B cell (primary cell): ENCODE results near the gene CCDC38. TPM values are rescaled to one million over a fixed set of nuclear protein-coding genes. Genes with fewer than 3 reads are reported as not detected.

ENCODE experiments used
- ATAC-seq: fragments of 200-7000 bp; cut with Tn5 transposase; one replicate; pipeline ENCODE4 v1.10.0; 2021; ENCODE audit warnings: low read depth, mild to moderate bottlenecking, moderate number of reproducible peaks, moderate library complexity
- CTCF ChIA-PET: fragments of 350-600 bp; sonication (Branson Sonifier 250); formaldehyde crosslinking; loops from one replicate; lab custom pipeline; 2021; ENCODE audit warnings: antibody characterized with exemption, inconsistent platforms; lab: Charles Lee
- POLR2A ChIA-PET: fragments of 350-600 bp; sonication (Branson Sonifier 250); formaldehyde crosslinking; loops from one replicate; lab custom pipeline; 2021; ENCODE audit warnings: antibody characterized with exemption; lab: Charles Lee
- DNase-seq: peaks from one replicate; pipeline ENCODE4 v3.0.0; 2013
- H2AFZ ChIP-seq: 2 replicates; pipeline ENCODE4 v1.6.1; 2012; ENCODE audit warnings: mild to moderate bottlenecking, low read depth, low read length; ENCODE audit not compliant: insufficient read depth, poor library complexity, severe bottlenecking
- H3K27ac ChIP-seq, 2 donors: 1 replicate in 1 of 2; 2 replicates in 1 of 2; pipeline ENCODE4 v1.5.1; 2012 to 2013; ENCODE audit warnings: low read length in 2 of 2, mild to moderate bottlenecking in 2 of 2, moderate library complexity in 1 of 2
- H3K27me3 ChIP-seq, 4 experiments: fragments of 200-600 bp in 1 of 4; sonication (generic) in 1 of 4; replicated peaks in 1 of 4; 1 replicate in 2 of 4; 2 replicates in 2 of 4; pipeline versions ENCODE4 v1.6.1 to v1.7.0; 2013 to 2016; ENCODE audit warnings: low read length in 3 of 4, mild to moderate bottlenecking in 2 of 4, mixed read lengths in 1 of 4, moderate library complexity in 1 of 4; ENCODE audit not compliant: insufficient read depth in 4 of 4, control insufficient read depth in 3 of 4; ENCODE audit errors: control extremely low read depth in 1 of 4
- H3K36me3 ChIP-seq, 2 experiments: replicated peaks in 1 of 2; 1 replicate in 1 of 2; 2 replicates in 1 of 2; pipeline versions ENCODE4 v1.6.1 to v1.7.1; 2013; ENCODE audit warnings: low read length in 1 of 2; ENCODE audit not compliant: insufficient read depth in 2 of 2, control insufficient read depth in 1 of 2; ENCODE audit errors: control extremely low read depth in 1 of 2, extremely low read depth in 1 of 2
- H3K4me1 ChIP-seq, 2 donors: fragments of 200-600 bp in 1 of 2; sonication (generic) in 1 of 2; 1 replicate in 1 of 2; 2 replicates in 1 of 2; pipeline versions ENCODE4 v1.5.1 to v1.6.1; 2013 to 2017; ENCODE audit warnings: low read length in 2 of 2; ENCODE audit not compliant: control insufficient read depth in 2 of 2, insufficient read depth in 2 of 2
- H3K4me2 ChIP-seq: replicated peaks from 2 replicates; pipeline ENCODE3; 2012; ENCODE audit warnings: mild to moderate bottlenecking, low read depth, low read length; ENCODE audit not compliant: poor library complexity, severe bottlenecking
- H3K4me3 ChIP-seq, 5 experiments: fragments of 200-600 bp in 1 of 5; sonication (generic) in 1 of 5; 1 replicate in 3 of 5; 2 replicates in 2 of 5; pipeline versions ENCODE4 v1.5.1 to v1.7.0; 2011 to 2016; ENCODE audit warnings: low read length in 4 of 5, mild to moderate bottlenecking in 4 of 5, low read depth in 2 of 5, control low read depth in 1 of 5, moderate library complexity in 1 of 5; ENCODE audit not compliant: insufficient read depth in 1 of 5; ENCODE audit errors: control extremely low read depth in 1 of 5, extremely low read depth in 1 of 5
- H3K79me2 ChIP-seq: fragments of 200-600 bp; sonication (generic); one replicate; pipeline ENCODE4 v1.6.0; 2016; ENCODE audit warnings: low read length; ENCODE audit not compliant: control insufficient read depth, insufficient read depth
- H3K9ac ChIP-seq: fragments of 200-600 bp; sonication (generic); 2 replicates; pipeline ENCODE4 v1.6.1; 2017; ENCODE audit warnings: mild to moderate bottlenecking, low read length, moderate library complexity
- H3K9me3 ChIP-seq, 3 donors: one replicate each; pipeline versions ENCODE4 v1.6.1 to v1.7.1; 2013; ENCODE audit warnings: low read length in 2 of 3; ENCODE audit not compliant: control insufficient read depth in 2 of 3, insufficient read depth in 1 of 3; ENCODE audit errors: control extremely low read depth in 1 of 3
- H4K20me1 ChIP-seq: 2 replicates; pipeline ENCODE4 v1.6.0; 2012; ENCODE audit warnings: mild to moderate bottlenecking, low read length; ENCODE audit not compliant: insufficient read depth, control insufficient read depth, poor library complexity, severe bottlenecking
- H3K27ac Mint-ChIP-seq: one replicate; pipeline ENCODE4 v1.8.0; 2021; ENCODE audit warnings: mixed read lengths
- H3K27me3 Mint-ChIP-seq: one replicate; pipeline ENCODE4 v1.8.0; 2021; ENCODE audit warnings: mixed read lengths
- H3K4me1 Mint-ChIP-seq: one replicate; pipeline ENCODE4 v1.8.0; 2021; ENCODE audit warnings: mixed read lengths
- H3K4me3 Mint-ChIP-seq: one replicate; pipeline ENCODE4 v1.8.0; 2021; ENCODE audit warnings: mixed read lengths
- H3K9me3 Mint-ChIP-seq: one replicate; pipeline ENCODE4 v1.8.0; 2022; ENCODE audit warnings: mixed read lengths; ENCODE audit not compliant: insufficient read depth
- CTCF ChIP-seq: fragments of 200-600 bp; IDR thresholded peaks from one replicate; pipeline ENCODE4 v1.8.0; 2022; ENCODE audit warnings: antibody characterized with exemption, mild to moderate bottlenecking
- EZH2 ChIP-seq: IDR thresholded peaks from 2 replicates; pipeline ENCODE4 v1.6.1; 2012; ENCODE audit warnings: borderline replicate concordance, low read depth, mild to moderate bottlenecking, moderate library complexity, low read length; ENCODE audit not compliant: insufficient read depth, poor library complexity, severe bottlenecking
- WGBS: methylation state at CpG from one replicate; pipeline ENCODE4 v1.1.5; 2013; ENCODE audit warnings: missing lambda C conversion rate; ENCODE audit not compliant: insufficient coverage; 5-methylcytosine and 5-hydroxymethylcytosine counted together
- intact Hi-C: fragments of 100-400 bp; cut with micrococcal nuclease; formaldehyde crosslinking; loops from one replicate; pipeline ENCODE4 v1.10.0; 2022
- polyA plus RNA-seq: library from polyadenylated mRNA; depleted of rRNA; stranded (reverse); fragments of >200 nt; gene quantifications from 2 replicates; pipeline ENCODE4 v1.2.3, GENCODE V29; 2012
- total RNA-seq, 2 donors: library from RNA; stranded (reverse); fragments of 120-200 nt in 1 of 2; gene quantifications; 1 replicate in 1 of 2; 2 replicates in 1 of 2; pipeline versions ENCODE4 v1.2.3 to v1.2.4, GENCODE V29; 2013 to 2022

The CCDC38 gene
- total and polyA plus RNA-seq, 2 donors (not counting 1 experiment from before 2014, with no cell fraction given) = 1.3 TPM; not detected in 1

- peaks cover 38% of the 10 kb centered on the region for H3K27me3 Mint-ChIP-seq
- peaks cover 0 to 1% (median 0%) of the 10 kb centered on the region in 3 donors for H3K9me3 ChIP-seq
- H3K4me3 Mint-ChIP-seq = no peak overlapping the region
- H3K27me3 ChIP-seq = peaks cover 0 to 5% (median 2%) of the 10 kb centered on the region in 4 experiments
- H3K9ac ChIP-seq = no peak overlapping the region
- POLR2A ChIA-PET = no interaction called here
- DNase-seq (no peak), ATAC-seq (no peak)
- no peaks in the 10 kb centered on the region for H4K20me1 ChIP-seq
- TF ChIP-seq EZH2 (no peak), CTCF (no peak)
- no peaks in the 10 kb centered on the region for H3K9me3 Mint-ChIP-seq
- no peaks in the 10 kb centered on the region for H3K4me1 ChIP-seq
- no peak overlapping the region for H3K4me3 ChIP-seq
- no peaks in the 10 kb centered on the region for H3K79me2 ChIP-seq
- H3K27ac ChIP-seq = no peak overlapping the region
- intact Hi-C loops = no loop called here
- no peak overlapping the region for H3K27ac Mint-ChIP-seq
- H2AFZ ChIP-seq = no peak overlapping the region
- H3K4me1 Mint-ChIP-seq = no peaks in the 10 kb centered on the region
- H3K36me3 ChIP-seq = no peaks in the 10 kb centered on the region
- no peak overlapping the region for H3K4me2 ChIP-seq
- CTCF ChIA-PET = no interaction called here
Observed at GRCh38 chr12:95829395-95829794, 113.0 kb downstream of the CCDC38 start.

- Histone ChIP-seq H3K27me3 (peaks cover 0 to 9% (median 2%) of the 10 kb centered on the region in 4 experiments), H2AFZ (no peak overlapping the region), H3K9ac (no peak overlapping the region), H3K79me2 (no peaks in the 10 kb centered on the region), H3K4me1 (no peaks in the 10 kb centered on the region), H3K9me3 (no peaks in the 10 kb centered on the region), H3K36me3 (no peaks in the 10 kb centered on the region), H3K27ac (no peak overlapping the region), H4K20me1 (no peaks in the 10 kb centered on the region), H3K4me2 (no peak overlapping the region), H3K4me3 (no peak overlapping the region)
- intact Hi-C loops = no loop called here
- Mint-ChIP-seq H3K27ac (no peak overlapping the region), H3K9me3 (no peaks in the 10 kb centered on the region), H3K4me1 (no peaks in the 10 kb centered on the region), H3K27me3 (peaks cover 31% of the 10 kb centered on the region), H3K4me3 (no peak overlapping the region)
- no CpG with 5 or more reads among the region's 1 CpG for WGBS
- CTCF ChIA-PET = no interaction called here
- ATAC-seq (no peak), DNase-seq (no peak)
- POLR2A ChIA-PET = no interaction called here
- TF ChIP-seq CTCF (no peak), EZH2 (no peak)
Observed at GRCh38 chr12:95820096-95820703, 122.2 kb downstream of the CCDC38 start.

Other genes with a start within 250 kb of the CCDC38 start
- gene NTN4, start 151.8 kb downstream of the CCDC38 start, total RNA-seq = not detected in 2 replicates
- not detected in 2 replicates for gene NTN4, start 151.8 kb downstream of the CCDC38 start, polyA plus RNA-seq
- gene SNRPF, start 83.7 kb downstream of the CCDC38 start, total RNA-seq = 23.8 and 25.5 TPM in 2 replicates
- 10.5 and 16.2 TPM in 2 replicates for gene SNRPF, start 83.7 kb downstream of the CCDC38 start, polyA plus RNA-seq
- gene AMDHD1, start 717 bp upstream of the CCDC38 start, total RNA-seq = 1.3 and 1.5 TPM in 2 replicates
- gene AMDHD1, start 717 bp upstream of the CCDC38 start, polyA plus RNA-seq = 2.3 TPM in 2 replicates
- 4.8 and 5.9 TPM in 2 replicates for gene HAL, start 53.7 kb upstream of the CCDC38 start, total RNA-seq
- 1.3 and 2.0 TPM in 2 replicates for gene HAL, start 53.7 kb upstream of the CCDC38 start, polyA plus RNA-seq
- gene LTA4H, start 93.0 kb upstream of the CCDC38 start, total RNA-seq = 158 and 167 TPM in 2 replicates
- 129 and 153 TPM in 2 replicates for gene LTA4H, start 93.0 kb upstream of the CCDC38 start, polyA plus RNA-seq